ENCODE data around the gene LRRC19.

LRRC19 gene

GRCh38 chr9:26955921-26956859, 49.3 kb downstream of the LRRC19 start, which contains the start of gene IFT74:
TSS of gene IFT74 (plus strand) at chr9:26956412. CDS start at chr9:26961968, 5,556 bp downstream.
- peak; percentile 93 for DNase-seq (ENCODE audit: low spot score)

- peak; percentile 58 for DNase-seq (ENCODE audit: low spot score)
These were observed 50.1 kb downstream of the LRRC19 start for GRCh38 chr9:26955222-26955903.

- DNase-seq (ENCODE audit: low spot score) = peak; percentile 58
These were observed 51.4 kb downstream of the LRRC19 start for GRCh38 chr9:26954050-26954508.

GRCh38 chr9:26951794-26952193, 53.7 kb downstream of the LRRC19 start:
- no peak for DNase-seq (ENCODE audit: low spot score)

- DNase-seq (ENCODE audit: low spot score) = no peak
These were observed 55.0 kb downstream of the LRRC19 start for GRCh38 chr9:26950521-26950920.

- DNase-seq (ENCODE audit: low spot score) = no peak
These were observed 55.8 kb downstream of the LRRC19 start for GRCh38 chr9:26949637-26950069.

- DNase-seq (ENCODE audit: low spot score) = no peak
These were observed 57.7 kb downstream of the LRRC19 start for GRCh38 chr9:26947736-26948135.

- DNase-seq (ENCODE audit: low spot score) = peak; percentile 91
These were observed 58.4 kb downstream of the LRRC19 start, which contains the start of gene PLAA for GRCh38 chr9:26946753-26947727. TSS of gene PLAA (minus strand) at chr9:26947242. CDS start at chr9:26947045, 197 bp downstream.

GRCh38 chr9:26945591-26945990, 59.9 kb downstream of the LRRC19 start:
- peak; percentile 25 for DNase-seq (ENCODE audit: low spot score)

Measured in NAMALWA (cell line).